Left ventricle myocardium superior (tissue), 1 donor: Measurements from ENCODE around the gene SEMA5B. TPM values are rescaled to one million over a fixed set of nuclear protein-coding genes. Genes with fewer than 3 reads are reported as not detected.

Experiments
- ATAC-seq: fragments of 200-7000 bp; cut with Tn5 transposase; one replicate; pipeline ENCODE4 v1.9.1; 2020; ENCODE audit warnings: mild to moderate bottlenecking, moderate library complexity
- DNase-seq: peaks from one replicate; pipeline ENCODE4 v3.0.0-alpha.2; 2020
- intact Hi-C: fragments of 100-400 bp; cut with micrococcal nuclease; formaldehyde crosslinking; loops from one replicate; pipeline ENCODE4 v1.11.0; 2022
- total RNA-seq: library from RNA; stranded (reverse); fragmentation: NEBNext Ultra II Directional; extraction: Animal tissue kit (Norgen Biotek cat#: 25700); gene quantifications from one replicate; pipeline ENCODE4 v1.2.1, GENCODE V29; 2021
- donor health status: DM: no; HTN: yes; CAD: no; lungs with severe emphysema.

The SEMA5B gene
- total RNA-seq, 1 donor from 2014 or later, result 4.2 TPM

GRCh38 chr3:122918576-122919290 lies 108.8 kb downstream of the SEMA5B start:
- DNase-seq (no peak), ATAC-seq (no peak)
- intact Hi-C loops, result no loop called here

- intact Hi-C loops, result no loop called here
- ATAC-seq (no peak), DNase-seq (no peak)
These were observed 110.2 kb downstream of the SEMA5B start for GRCh38 chr3:122917412-122917811.

GRCh38 chr3:122916580-122916979 lies 111.0 kb downstream of the SEMA5B start:
- DNase-seq (no peak), ATAC-seq (no peak)
- intact Hi-C loops, result no loop called here

GRCh38 chr3:122916084-122916483 lies 111.5 kb downstream of the SEMA5B start:
- DNase-seq (no peak), ATAC-seq (no peak)
- intact Hi-C loops, result no loop called here

- DNase-seq, result no peak
- ATAC-seq, result no peak
- intact Hi-C loops, result no loop called here
These were observed 112.1 kb downstream of the SEMA5B start for GRCh38 chr3:122915300-122916055.

- no peak for ATAC-seq
- intact Hi-C loops, result no loop called here
- no peak for DNase-seq
These were observed 113.9 kb downstream of the SEMA5B start for GRCh38 chr3:122913539-122914100.

GRCh38 chr3:122912772-122913538 lies 114.6 kb downstream of the SEMA5B start:
- intact Hi-C loops, result no loop called here
- no peak for DNase-seq
- ATAC-seq, result no peak

GRCh38 chr3:122911901-122912300 lies 115.7 kb downstream of the SEMA5B start:
- no peak for ATAC-seq
- intact Hi-C loops, result no loop called here
- no peak for DNase-seq

- intact Hi-C loops, result no loop called here
- no peak for DNase-seq
- ATAC-seq, result no peak
These were observed 119.3 kb downstream of the SEMA5B start for GRCh38 chr3:122908251-122908650.

- no peak for DNase-seq
- no peak for ATAC-seq
- intact Hi-C loops, result no loop called here
These were observed 120.1 kb downstream of the SEMA5B start for GRCh38 chr3:122907471-122907870.

GRCh38 chr3:122903171-122903570 lies 124.4 kb downstream of the SEMA5B start:
- DNase-seq, result no peak
- no peak for ATAC-seq

GRCh38 chr3:122902326-122902725 lies 125.2 kb downstream of the SEMA5B start:
- ATAC-seq (no peak), DNase-seq (no peak)
- intact Hi-C loops, result no loop called here

More at GRCh38 chr3:122903171-122903570, 124.4 kb downstream of the SEMA5B start:
- intact Hi-C loops, result no loop called here

- ATAC-seq (peak; percentile 57), DNase-seq (no peak)
- intact Hi-C loops, result no loop called here
These were observed 129.3 kb downstream of the SEMA5B start for GRCh38 chr3:122898298-122898697.

- peak; percentile 89 for ATAC-seq
These were observed 133.6 kb downstream of the SEMA5B start for GRCh38 chr3:122893754-122894668.

GRCh38 chr3:122893282-122893681 lies 134.3 kb downstream of the SEMA5B start:
- intact Hi-C loops, result no loop called here
- ATAC-seq, result no peak
- DNase-seq, result no peak

More at GRCh38 chr3:122893754-122894668, 133.6 kb downstream of the SEMA5B start:
- intact Hi-C loops, result no loop called here
- DNase-seq, result peak; percentile 58

GRCh38 chr3:122892118-122892960 lies 135.2 kb downstream of the SEMA5B start:
- no peak for DNase-seq
- no peak for ATAC-seq
- intact Hi-C loops, result no loop called here

- peak; percentile 3 for ATAC-seq
- no peak for DNase-seq
- intact Hi-C loops, result no loop called here
These were observed 136.8 kb downstream of the SEMA5B start for GRCh38 chr3:122890720-122891220.
